Measurements from ENCODE around the gene BCHE. TPM values are rescaled to one million over a fixed set of nuclear protein-coding genes. Genes with fewer than 3 reads are reported as not detected.

BCHE gene
- total and polyA plus RNA-seq, 8 donors = 0.09 to 3.2 (median 0.75) TPM

GRCh38 chr3:165837801-165838200, 578 bp upstream of the BCHE start:
- DNase-seq (no peak), FAIRE-seq (no peak), ATAC-seq (no peak)
- 95 to 100% methylated on average over 1 of the region's 1 CpG for WGBS, 2 donors
- no peaks in the 10 kb centered on the region for H3K36me3 ChIP-seq
- H3K27ac ChIP-seq = no peak overlapping the region
- TF ChIP-seq CTCF (IDR thresholded peaks at IDR 0.05) = no peak
- no peak overlapping the region for H3K4me3 ChIP-seq
- no peaks in the 10 kb centered on the region for H3K4me1 ChIP-seq
- no peaks in the 10 kb centered on the region for H3K27me3 ChIP-seq
- intact Hi-C loops (cut with DNase I) = no loop called here
- no peaks in the 10 kb centered on the region for H3K9me3 ChIP-seq

- no peak overlapping the region for H3K27ac ChIP-seq
- DNase-seq (no peak), ATAC-seq (no peak), FAIRE-seq (no peak)
- no peaks in the 10 kb centered on the region for H3K9me3 ChIP-seq
- H3K4me1 ChIP-seq = no peaks in the 10 kb centered on the region
- no peak for TF ChIP-seq CTCF (IDR thresholded peaks at IDR 0.05)
- no peaks in the 10 kb centered on the region for H3K36me3 ChIP-seq
- 68 to 82% methylated on average over 2 of the region's 2 CpGs for WGBS, 2 donors
- intact Hi-C loops (cut with DNase I) = no loop called here
- H3K27me3 ChIP-seq = no peaks in the 10 kb centered on the region
- no peak overlapping the region for H3K4me3 ChIP-seq
Observed at GRCh38 chr3:165835431-165835830, 1.8 kb downstream of the BCHE start.

- FAIRE-seq = no peak
- TF ChIP-seq CTCF (IDR thresholded peaks at IDR 0.05) = no peak
Observed at GRCh38 chr3:165830746-165831145, 6.5 kb downstream of the BCHE start.

GRCh38 chr3:165827883-165828282, 9.3 kb downstream of the BCHE start:
- Histone ChIP-seq H3K27ac (no peak overlapping the region), H3K27me3 (no peaks in the 10 kb centered on the region), H3K4me3 (no peak overlapping the region), H3K36me3 (no peaks in the 10 kb centered on the region), H3K9me3 (no peaks in the 10 kb centered on the region), H3K4me1 (no peaks in the 10 kb centered on the region)
- WGBS, 2 donors = 47 to 51% methylated on average over 1 of the region's 1 CpG
- intact Hi-C loops (cut with DNase I) = no loop called here
- ATAC-seq (no peak), DNase-seq (no peak), FAIRE-seq (no peak)
- no peak for TF ChIP-seq CTCF (IDR thresholded peaks at IDR 0.05)

More at GRCh38 chr3:165830746-165831145, 6.5 kb downstream of the BCHE start:
- Histone ChIP-seq H3K9me3 (no peaks in the 10 kb centered on the region), H3K4me3 (no peak overlapping the region), H3K27me3 (no peaks in the 10 kb centered on the region), H3K36me3 (no peaks in the 10 kb centered on the region), H3K27ac (no peak overlapping the region), H3K4me1 (no peaks in the 10 kb centered on the region)
- 68 to 73% methylated on average over 3 of the region's 3 CpGs for WGBS, 2 donors
- intact Hi-C loops (cut with DNase I) = no loop called here
- DNase-seq (no peak), ATAC-seq (no peak)

GRCh38 chr3:165827233-165827632, 10.0 kb downstream of the BCHE start:
- FAIRE-seq (peak; percentile 93), ATAC-seq (no peak), DNase-seq (no peak)
- Histone ChIP-seq H3K9me3 (no peaks in the 10 kb centered on the region), H3K27ac (no peak overlapping the region), H3K36me3 (no peaks in the 10 kb centered on the region), H3K4me3 (no peak overlapping the region), H3K27me3 (no peaks in the 10 kb centered on the region), H3K4me1 (no peaks in the 10 kb centered on the region)
- intact Hi-C loops (cut with DNase I) = no loop called here
- WGBS, 2 donors = 27 to 33% methylated on average over 1 of the region's 1 CpG
- TF ChIP-seq CTCF (IDR thresholded peaks at IDR 0.05) = no peak
